ENCODE measurements around the gene CHAT. TPM values are rescaled to one million over a fixed set of nuclear protein-coding genes. Genes with fewer than 3 reads are reported as not detected.

Gene CHAT
- total and polyA plus RNA-seq, 12 donors: not detected

DNA sequence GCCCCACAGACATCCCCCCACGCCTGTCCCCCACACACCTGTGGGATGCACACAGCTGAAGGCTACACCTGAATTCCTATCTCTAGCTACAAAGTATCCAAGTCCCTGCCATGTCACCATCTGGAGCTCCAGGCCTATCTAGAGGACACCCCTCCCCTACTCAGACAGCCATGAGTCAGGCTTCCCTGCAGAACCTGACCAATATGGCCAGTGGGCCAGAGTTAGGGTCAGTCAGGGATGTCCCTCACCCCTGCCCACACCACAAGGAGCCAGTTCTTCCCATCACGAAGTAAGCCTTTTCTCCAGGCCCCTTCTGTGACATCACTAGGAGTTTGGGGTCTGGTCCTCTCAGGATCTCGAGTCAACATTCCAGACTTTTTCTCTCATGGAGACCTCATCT is 14.3 kb upstream of the CHAT start:
- Histone ChIP-seq H3K36me3 (no peaks in the 10 kb centered on the region), H3K4me1 (no peaks in the 10 kb centered on the region), H3K27ac (no peak overlapping the region), H3K4me3 (no peak overlapping the region), H3K9me3 (no peaks in the 10 kb centered on the region), H3K27me3 (peaks cover 0 to 56% (median 26%) of the 10 kb centered on the region in 7 donors)
- DNase-seq: no peak
- 67% methylated on average over 3 of the region's 3 CpGs for WGBS, 2 donors
- TF ChIP-seq, protein P1, sequence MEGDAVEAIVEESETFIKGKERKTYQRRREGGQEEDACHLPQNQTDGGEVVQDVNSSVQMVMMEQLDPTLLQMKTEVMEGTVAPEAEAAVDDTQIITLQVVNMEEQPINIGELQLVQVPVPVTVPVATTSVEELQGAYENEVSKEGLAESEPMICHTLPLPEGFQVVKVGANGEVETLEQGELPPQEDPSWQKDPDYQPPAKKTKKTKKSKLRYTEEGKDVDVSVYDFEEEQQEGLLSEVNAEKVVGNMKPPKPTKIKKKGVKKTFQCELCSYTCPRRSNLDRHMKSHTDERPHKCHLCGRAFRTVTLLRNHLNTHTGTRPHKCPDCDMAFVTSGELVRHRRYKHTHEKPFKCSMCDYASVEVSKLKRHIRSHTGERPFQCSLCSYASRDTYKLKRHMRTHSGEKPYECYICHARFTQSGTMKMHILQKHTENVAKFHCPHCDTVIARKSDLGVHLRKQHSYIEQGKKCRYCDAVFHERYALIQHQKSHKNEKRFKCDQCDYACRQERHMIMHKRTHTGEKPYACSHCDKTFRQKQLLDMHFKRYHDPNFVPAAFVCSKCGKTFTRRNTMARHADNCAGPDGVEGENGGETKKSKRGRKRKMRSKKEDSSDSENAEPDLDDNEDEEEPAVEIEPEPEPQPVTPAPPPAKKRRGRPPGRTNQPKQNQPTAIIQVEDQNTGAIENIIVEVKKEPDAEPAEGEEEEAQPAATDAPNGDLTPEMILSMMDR (IDR thresholded peaks at IDR 0.05): no peak
- intact Hi-C loops (cut with DNase I): loop anchor here in 3 of 10 donors (5.0 to 10.0 kb wide), 2 partner anchors 623 to 625 kb away; no protein-coding TSS in a partner anchor
- no peak for ATAC-seq

DNA sequence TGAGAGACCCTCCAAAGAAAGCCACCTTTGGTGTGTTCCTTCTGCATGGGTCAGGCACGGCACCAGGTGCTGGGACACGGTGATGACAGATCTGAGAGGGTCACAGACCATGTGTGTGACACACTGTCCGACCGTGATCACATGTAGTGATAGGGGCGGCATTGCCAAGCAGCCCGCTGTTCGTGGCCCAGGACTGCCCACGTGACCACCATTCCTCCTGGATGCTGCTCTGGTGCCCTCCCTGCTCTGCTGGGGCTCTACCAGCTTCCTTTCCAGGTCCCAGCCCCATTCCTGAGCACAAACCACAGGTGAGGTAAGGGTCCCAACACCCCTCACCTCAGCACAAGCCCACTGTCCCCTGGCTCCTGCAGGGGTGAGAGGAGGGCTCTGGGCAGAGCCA is 13.8 kb upstream of the CHAT start:
- intact Hi-C loops (cut with DNase I): no loop called here
- TF ChIP-seq, protein P1 (IDR thresholded peaks at IDR 0.05): no peak
- DNase-seq (no peak), ATAC-seq (no peak)
- Histone ChIP-seq H3K27me3 (peaks cover 0 to 58% (median 31%) of the 10 kb centered on the region in 7 donors), H3K4me1 (no peaks in the 10 kb centered on the region), H3K27ac (no peak overlapping the region), H3K36me3 (no peaks in the 10 kb centered on the region), H3K9me3 (no peaks in the 10 kb centered on the region), H3K4me3 (no peak overlapping the region)
- WGBS, 2 donors: 78 to 80% methylated on average over 8 of the region's 8 CpGs

DNA sequence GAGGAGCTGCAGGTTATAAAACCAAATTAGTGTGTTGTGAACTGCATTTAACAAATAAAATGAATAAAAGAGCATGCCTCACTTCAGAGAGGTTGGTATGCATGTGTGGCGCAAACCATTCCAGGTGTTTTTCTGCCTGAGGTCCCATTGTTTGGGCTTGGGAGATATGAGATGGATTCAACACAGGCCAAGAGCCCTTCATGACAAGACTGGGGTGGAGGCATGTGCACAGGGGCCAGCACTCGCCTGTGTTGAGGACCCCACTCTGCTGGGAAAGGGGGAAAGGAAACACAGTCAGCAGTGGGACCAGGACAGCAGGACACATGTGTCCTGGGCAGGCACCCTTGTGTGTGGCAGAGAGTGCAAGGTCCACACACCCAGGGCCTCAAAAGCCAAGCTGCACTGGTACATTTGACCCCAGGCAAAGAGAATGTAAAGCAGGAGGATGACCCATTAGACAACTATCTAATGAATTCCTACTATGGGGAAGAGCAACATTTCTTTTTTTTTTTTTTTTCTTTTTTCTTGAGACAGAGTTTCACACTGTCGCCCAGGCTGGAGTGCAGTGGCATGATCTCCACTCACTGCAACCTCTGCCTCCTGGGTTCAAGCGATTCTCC is 12.9 kb upstream of the CHAT start:
- H3K27ac ChIP-seq: no peak overlapping the region
- 72 to 79% methylated on average over 4 of the region's 4 CpGs for WGBS, 2 donors
- peaks cover 0 to 60% (median 34%) of the 10 kb centered on the region in 7 donors for H3K27me3 ChIP-seq
- intact Hi-C loops (cut with DNase I): no loop called here
- no peaks in the 10 kb centered on the region for H3K36me3 ChIP-seq
- ATAC-seq: no peak
- TF ChIP-seq, protein P1 (IDR thresholded peaks at IDR 0.05): no peak
- no peaks in the 10 kb centered on the region for H3K9me3 ChIP-seq
- H3K4me1 ChIP-seq: no peaks in the 10 kb centered on the region
- DNase-seq: no peak
- H3K4me3 ChIP-seq: no peak overlapping the region

DNA sequence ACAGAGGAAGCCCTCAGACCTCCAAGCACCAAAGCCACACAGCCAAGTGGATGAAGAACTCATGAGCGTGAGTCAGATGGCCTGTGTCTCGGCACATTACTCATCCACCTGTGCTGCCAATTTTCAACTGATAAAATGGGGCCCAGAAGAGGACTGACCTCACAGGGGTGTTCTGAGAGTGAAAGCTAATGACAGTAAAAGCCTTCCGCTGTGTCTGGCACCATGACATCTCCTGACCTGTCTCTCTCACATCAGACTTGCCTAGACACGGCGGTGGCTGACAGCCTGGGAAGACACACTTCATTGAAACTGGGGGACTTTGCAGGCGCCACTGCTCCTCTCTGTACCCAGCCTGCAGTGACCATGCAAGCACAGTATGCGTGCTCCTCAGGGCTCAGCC is 12.0 kb upstream of the CHAT start:
- peaks cover 0 to 60% (median 28%) of the 10 kb centered on the region in 7 donors for H3K27me3 ChIP-seq
- intact Hi-C loops (cut with DNase I): no loop called here
- WGBS, 2 donors: 69 to 73% methylated on average over 7 of the region's 7 CpGs

More for the DNA sequence above, 12.0 kb upstream of the CHAT start:
- Histone ChIP-seq H3K36me3 (no peaks in the 10 kb centered on the region), H3K9me3 (no peaks in the 10 kb centered on the region), H3K27ac (no peak overlapping the region), H3K4me3 (no peak overlapping the region), H3K4me1 (peaks cover 0 to 4% (median 0%) of the 10 kb centered on the region in 9 donors)
- ATAC-seq: no peak
- DNase-seq: no peak
- TF ChIP-seq, protein P1 (IDR thresholded peaks at IDR 0.05): no peak
